Adipocyte (in vitro differentiated cells): Measurements from ENCODE around the gene EIF4B.

Experiments
- DNase-seq: peaks from one replicate; pipeline ENCODE4 v3.0.0-alpha.2; 2015; ENCODE audit warnings: low read depth
- H3K27me3 ChIP-seq: replicated peaks from 2 replicates; pipeline ENCODE4 v1.7.0; 2013; ENCODE audit warnings: mild to moderate bottlenecking, low read length, moderate library complexity; ENCODE audit not compliant: control insufficient read depth, insufficient read depth
- H3K36me3 ChIP-seq: 2 replicates; pipeline ENCODE4 v1.7.0; 2013; ENCODE audit warnings: low read length, mild to moderate bottlenecking, moderate library complexity; ENCODE audit not compliant: control insufficient read depth, insufficient read depth, severe bottlenecking
- H3K4me1 ChIP-seq: 2 replicates; pipeline ENCODE4 v1.7.0; 2013; ENCODE audit warnings: mild to moderate bottlenecking, low read length, moderate library complexity; ENCODE audit not compliant: control insufficient read depth, insufficient read depth
- H3K4me3 ChIP-seq: 2 replicates; pipeline ENCODE4 v1.7.0; 2013; ENCODE audit warnings: mild to moderate bottlenecking, low read length, moderate library complexity
- H3K9ac ChIP-seq: 2 replicates; pipeline ENCODE4 v1.7.0; 2013; ENCODE audit warnings: mild to moderate bottlenecking, low read length, moderate library complexity
- H3K9me3 ChIP-seq: 2 replicates; pipeline ENCODE4 v1.7.0; 2013; ENCODE audit warnings: mild to moderate bottlenecking, low read length, moderate library complexity; ENCODE audit not compliant: control insufficient read depth

Gene EIF4B

GRCh38 chr12:53055471-53056266, 49.4 kb downstream of the EIF4B start:
- Histone ChIP-seq H3K27me3 (no peaks in the 10 kb centered on the region), H3K9ac (peak overlapping the region; percentile 56), H3K9me3 (no peaks in the 10 kb centered on the region), H3K4me1 (peaks cover 53% of the 10 kb centered on the region), H3K36me3 (peaks cover 73% of the 10 kb centered on the region), H3K4me3 (no peak overlapping the region)
- no peak for DNase-seq

GRCh38 chr12:53056296-53056695, 50.0 kb downstream of the EIF4B start:
- Histone ChIP-seq H3K36me3 (peaks cover 79% of the 10 kb centered on the region), H3K4me1 (peaks cover 54% of the 10 kb centered on the region), H3K9me3 (no peaks in the 10 kb centered on the region), H3K27me3 (no peaks in the 10 kb centered on the region), H3K9ac (peak overlapping the region; percentile 46), H3K4me3 (no peak overlapping the region)
- DNase-seq: peak; percentile 43

GRCh38 chr12:53056901-53057300, 50.6 kb downstream of the EIF4B start:
- Histone ChIP-seq H3K4me3 (no peak overlapping the region), H3K4me1 (peaks cover 55% of the 10 kb centered on the region), H3K9me3 (no peaks in the 10 kb centered on the region), H3K9ac (peak overlapping the region; percentile 46), H3K36me3 (peaks cover 85% of the 10 kb centered on the region), H3K27me3 (no peaks in the 10 kb centered on the region)
- DNase-seq: no peak

GRCh38 chr12:53057816-53058500, 51.7 kb downstream of the EIF4B start:
- Histone ChIP-seq H3K27me3 (no peaks in the 10 kb centered on the region), H3K4me1 (peaks cover 56% of the 10 kb centered on the region), H3K9me3 (no peaks in the 10 kb centered on the region), H3K36me3 (peaks cover 91% of the 10 kb centered on the region), H3K9ac (peak overlapping the region; percentile 46), H3K4me3 (no peak overlapping the region)
- DNase-seq: no peak

- DNase-seq: no peak
Observed at GRCh38 chr12:53058674-53059433, 52.6 kb downstream of the EIF4B start.

GRCh38 chr12:53059434-53060063, 53.3 kb downstream of the EIF4B start:
- Histone ChIP-seq H3K27me3 (no peaks in the 10 kb centered on the region), H3K4me3 (no peak overlapping the region)

More at GRCh38 chr12:53058674-53059433, 52.6 kb downstream of the EIF4B start:
- Histone ChIP-seq H3K36me3 (peaks cover 91% of the 10 kb centered on the region), H3K9me3 (no peaks in the 10 kb centered on the region), H3K9ac (peak overlapping the region; percentile 59), H3K4me3 (no peak overlapping the region), H3K4me1 (peaks cover 56% of the 10 kb centered on the region), H3K27me3 (no peaks in the 10 kb centered on the region)

GRCh38 chr12:53060064-53060720, 53.9 kb downstream of the EIF4B start:
- peak overlapping the region; percentile 59 for H3K9ac ChIP-seq
- no peak overlapping the region for H3K4me3 ChIP-seq
- H3K4me1 ChIP-seq: peaks cover 60% of the 10 kb centered on the region
- no peaks in the 10 kb centered on the region for H3K27me3 ChIP-seq
- H3K36me3 ChIP-seq: peaks cover 85% of the 10 kb centered on the region
- DNase-seq: no peak
- no peaks in the 10 kb centered on the region for H3K9me3 ChIP-seq

More at GRCh38 chr12:53059434-53060063, 53.3 kb downstream of the EIF4B start:
- Histone ChIP-seq H3K9me3 (no peaks in the 10 kb centered on the region), H3K9ac (peak overlapping the region; percentile 59), H3K4me1 (peaks cover 58% of the 10 kb centered on the region), H3K36me3 (peaks cover 89% of the 10 kb centered on the region)
- DNase-seq: no peak

- no peak overlapping the region for H3K4me3 ChIP-seq
- no peaks in the 10 kb centered on the region for H3K9me3 ChIP-seq
- peaks cover 60% of the 10 kb centered on the region for H3K4me1 ChIP-seq
- DNase-seq: no peak
- no peaks in the 10 kb centered on the region for H3K27me3 ChIP-seq
- H3K36me3 ChIP-seq: peaks cover 84% of the 10 kb centered on the region
- H3K9ac ChIP-seq: peak overlapping the region; percentile 59
Observed at GRCh38 chr12:53060721-53061276, 54.5 kb downstream of the EIF4B start.

- H3K36me3 ChIP-seq: peaks cover 77% of the 10 kb centered on the region
- no peak overlapping the region for H3K4me3 ChIP-seq
- no peaks in the 10 kb centered on the region for H3K27me3 ChIP-seq
- no peaks in the 10 kb centered on the region for H3K9me3 ChIP-seq
- peak overlapping the region; percentile 59 for H3K9ac ChIP-seq
- H3K4me1 ChIP-seq: peaks cover 60% of the 10 kb centered on the region
- DNase-seq: no peak
Observed at GRCh38 chr12:53061404-53062010, 55.3 kb downstream of the EIF4B start.
